ENCODE measurements around the gene MAD2L1BP.

DNA sequence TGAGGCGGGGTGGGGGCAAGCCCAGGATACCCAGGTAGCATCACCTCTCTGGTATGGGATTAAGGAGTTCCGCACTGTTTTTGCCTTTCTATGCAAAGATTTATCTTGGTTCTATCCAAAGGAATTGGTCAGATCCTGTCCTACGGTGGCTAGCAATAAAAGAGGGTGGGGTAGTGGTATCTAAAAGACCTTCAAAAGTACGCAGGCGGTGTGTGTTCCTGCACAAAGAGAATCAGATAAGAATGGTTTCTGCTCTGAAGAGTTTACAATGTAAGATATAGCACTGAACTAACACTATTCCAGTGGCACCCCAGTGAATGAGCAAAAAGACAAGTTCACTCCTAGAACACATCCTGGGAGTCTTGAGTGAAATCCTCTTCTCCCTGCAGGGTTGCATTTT lies 45.7 kb downstream of the MAD2L1BP start:
- TF ChIP-seq CTCF (conservative IDR thresholded peaks at IDR 0.05) (no peak), EZH2 (IDR thresholded peaks at IDR 0.05; ENCODE audit: low read depth) (no peak)

All from PC-9 (cell line).